Measurements from ENCODE around the gene PRMT7.

PRMT7 gene

DNA sequence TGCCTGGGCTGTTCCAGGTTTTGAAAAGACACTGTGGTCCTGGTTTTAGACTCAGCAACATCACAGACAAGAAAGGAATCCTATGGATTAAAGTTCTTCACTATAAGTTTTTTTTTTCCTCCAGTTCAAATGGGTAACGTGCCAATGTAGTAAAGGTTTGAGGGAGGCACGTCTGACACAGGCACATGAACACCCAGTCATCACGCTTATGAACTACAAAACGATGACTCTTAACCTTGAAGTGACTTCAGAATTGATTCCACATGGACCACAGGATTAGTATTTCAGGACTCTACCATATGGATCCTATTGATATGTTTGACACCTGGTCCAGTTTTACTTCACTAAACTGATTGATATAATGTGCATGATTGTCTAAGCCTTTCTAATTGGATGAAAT, 2.3 kb downstream of the PRMT7 start:
- no peak for DNase-seq

DNA sequence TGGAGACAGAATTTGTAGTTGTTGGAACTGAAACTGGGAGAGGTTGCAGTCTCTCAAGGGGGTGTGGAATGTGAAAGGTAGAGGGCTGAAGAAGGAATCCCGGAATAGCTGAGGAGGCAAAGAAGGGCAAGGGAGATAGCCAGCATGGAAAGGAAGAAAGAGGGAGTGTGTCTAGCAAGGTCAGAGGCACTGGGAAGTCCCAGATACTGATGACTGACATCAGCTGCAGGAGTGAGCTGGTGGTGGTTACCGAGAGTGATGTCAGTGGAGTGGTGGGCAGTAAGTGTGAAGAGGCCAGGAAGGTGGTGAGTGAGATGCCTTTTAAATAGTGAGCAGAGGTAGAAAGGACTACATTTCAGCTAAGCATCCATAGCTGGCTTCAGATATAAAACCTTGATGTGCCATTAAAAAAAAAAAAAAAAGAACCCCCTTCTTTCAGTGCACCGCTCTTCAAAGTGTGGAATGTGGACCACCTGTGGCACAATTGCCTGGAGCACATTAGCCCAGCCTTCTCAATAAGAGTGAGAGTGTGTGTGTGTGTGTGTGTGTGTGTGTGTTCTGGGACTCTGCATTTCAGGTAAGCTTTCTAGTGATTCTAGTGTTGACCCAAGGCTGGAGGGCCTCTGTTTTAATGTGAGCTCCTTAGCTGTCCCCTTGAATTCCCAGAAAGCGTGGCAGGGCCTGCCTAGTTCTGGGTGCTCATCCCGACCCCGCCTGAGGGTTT, 8.5 kb downstream of the PRMT7 start:
- DNase-seq: no peak

DNA sequence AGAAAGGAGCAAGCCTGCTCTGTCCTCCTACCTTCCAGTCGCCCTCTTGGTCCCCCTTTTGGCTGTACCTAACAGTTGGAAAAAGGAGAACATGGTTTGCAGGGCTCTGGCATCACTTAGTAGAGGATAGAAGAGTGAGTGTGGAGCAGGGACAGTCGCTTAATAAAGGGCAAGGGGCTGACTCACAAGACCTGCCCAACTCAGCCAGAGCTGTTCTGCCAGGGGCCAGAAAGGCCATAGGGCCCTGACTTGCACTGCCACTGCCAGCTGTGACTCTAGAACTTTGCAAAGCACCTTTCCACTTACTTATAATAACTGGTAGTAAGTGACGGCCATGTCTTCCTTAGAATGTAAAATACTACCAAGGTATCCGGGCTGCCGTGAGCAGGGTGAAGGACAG, 13.5 kb downstream of the PRMT7 start:
- no peak for DNase-seq

DNA sequence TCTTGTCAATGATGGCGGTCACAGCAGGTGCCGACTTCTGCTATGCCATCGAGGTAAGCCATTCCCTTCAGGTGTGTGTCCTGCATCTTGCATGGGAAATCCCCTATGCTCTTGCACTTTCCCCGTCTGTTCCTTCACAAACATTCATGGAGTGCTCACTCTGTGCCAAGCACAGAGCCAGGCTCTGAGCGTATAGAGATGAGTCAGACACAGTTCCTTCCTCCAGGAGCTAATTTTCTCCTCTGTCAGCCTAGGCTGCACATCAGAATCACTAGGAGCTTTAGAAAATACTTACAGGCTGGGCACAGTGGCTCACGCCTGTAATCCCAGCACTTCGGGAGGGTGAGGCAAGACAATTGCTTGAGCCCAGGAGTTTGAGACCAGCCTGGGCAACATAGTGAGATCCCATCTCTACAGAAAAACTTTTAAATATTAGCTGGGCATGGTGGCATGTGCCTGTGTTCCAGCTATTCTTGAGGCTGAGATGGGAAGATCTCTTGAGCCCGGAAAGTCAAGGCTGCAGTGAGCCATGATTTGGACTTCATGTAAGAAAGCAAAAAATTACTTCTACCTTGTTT, 14.1 kb downstream of the PRMT7 start:
- DNase-seq: no peak

DNA sequence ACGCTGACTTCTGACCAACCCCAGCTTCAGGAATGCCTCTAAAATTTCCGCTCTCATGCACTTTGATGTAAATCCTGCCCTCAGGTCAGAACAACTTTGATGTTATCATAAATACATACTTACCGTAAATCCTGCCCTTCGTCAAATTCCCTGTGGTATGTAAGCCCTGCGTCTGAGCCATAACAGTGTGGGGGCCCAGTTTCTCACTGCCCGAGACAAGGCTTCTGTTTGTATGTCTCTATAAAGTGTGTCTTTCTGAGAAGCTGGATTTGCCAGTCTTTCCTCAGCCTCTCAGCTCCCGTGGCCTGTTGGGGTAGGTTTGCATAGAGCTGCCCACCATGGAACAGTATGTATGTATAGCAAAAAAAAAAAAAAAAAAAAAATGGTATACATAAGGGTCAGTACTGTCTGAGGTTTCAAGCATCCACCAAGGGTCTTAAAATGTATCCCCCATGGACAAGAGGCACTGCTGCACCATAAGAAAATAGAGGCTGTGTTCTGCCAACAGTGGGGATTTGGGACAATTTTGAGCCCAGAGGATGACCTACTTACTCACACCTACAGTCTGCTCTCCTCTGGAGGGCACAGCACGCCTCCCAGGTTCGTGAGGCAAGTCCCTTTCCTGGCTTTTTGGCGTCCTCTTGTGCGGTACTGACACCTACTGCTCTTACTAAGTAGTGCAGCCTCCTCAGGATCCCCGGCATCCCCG, 17.5 kb downstream of the PRMT7 start:
- peak; percentile 57 to 84 (median 74) for DNase-seq

DNA sequence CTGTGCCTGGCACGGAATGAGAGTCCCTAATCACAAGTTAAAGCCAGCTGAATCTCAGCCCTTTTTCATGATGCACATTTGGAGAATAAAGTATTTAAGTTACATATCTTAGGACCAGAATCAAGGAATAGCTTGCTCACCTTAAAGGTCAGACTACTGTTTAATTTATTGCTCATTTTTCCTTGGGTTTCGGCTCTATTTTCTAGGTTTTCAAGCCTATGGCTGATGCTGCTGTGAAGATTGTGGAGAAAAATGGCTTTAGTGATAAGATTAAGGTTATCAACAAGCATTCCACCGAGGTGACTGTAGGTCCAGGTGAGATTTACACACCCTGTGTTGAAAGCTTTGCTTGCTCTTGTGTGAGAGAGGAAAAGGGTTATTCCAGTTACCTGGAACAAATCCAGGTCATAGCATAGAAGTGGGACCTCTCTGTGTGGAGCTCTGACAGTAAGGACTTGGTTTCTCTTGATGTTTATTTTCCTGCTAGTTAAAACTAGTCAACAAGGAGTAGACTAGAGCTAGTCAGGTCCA, 18.1 kb downstream of the PRMT7 start:
- DNase-seq: no peak

DNA sequence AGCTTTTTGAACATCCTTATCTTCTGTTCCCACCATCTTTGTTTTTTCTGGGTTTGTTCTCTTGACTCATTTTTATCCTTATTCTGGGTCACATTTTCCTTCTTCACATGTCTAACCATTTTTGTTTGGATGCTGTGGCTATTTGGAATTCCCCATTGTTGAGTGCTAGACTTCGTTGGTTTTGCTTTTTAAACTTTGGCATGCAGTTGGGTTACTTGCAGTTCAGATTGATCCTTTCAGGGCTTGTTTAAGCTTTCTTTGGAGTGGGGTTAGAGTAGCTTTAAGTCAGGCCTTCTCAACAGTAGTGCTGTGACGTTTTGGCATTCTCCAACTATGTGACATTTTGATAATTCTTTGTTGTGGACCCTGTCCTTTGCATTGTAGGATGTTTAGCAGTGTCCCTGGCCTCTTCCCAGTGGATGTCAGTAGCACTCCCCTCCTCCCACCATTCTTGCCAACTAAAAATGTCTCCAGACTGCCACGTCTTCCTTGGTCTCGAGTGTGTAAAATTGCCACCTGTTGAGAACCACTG, 21.1 kb downstream of the PRMT7 start:
- DNase-seq: no peak

DNA sequence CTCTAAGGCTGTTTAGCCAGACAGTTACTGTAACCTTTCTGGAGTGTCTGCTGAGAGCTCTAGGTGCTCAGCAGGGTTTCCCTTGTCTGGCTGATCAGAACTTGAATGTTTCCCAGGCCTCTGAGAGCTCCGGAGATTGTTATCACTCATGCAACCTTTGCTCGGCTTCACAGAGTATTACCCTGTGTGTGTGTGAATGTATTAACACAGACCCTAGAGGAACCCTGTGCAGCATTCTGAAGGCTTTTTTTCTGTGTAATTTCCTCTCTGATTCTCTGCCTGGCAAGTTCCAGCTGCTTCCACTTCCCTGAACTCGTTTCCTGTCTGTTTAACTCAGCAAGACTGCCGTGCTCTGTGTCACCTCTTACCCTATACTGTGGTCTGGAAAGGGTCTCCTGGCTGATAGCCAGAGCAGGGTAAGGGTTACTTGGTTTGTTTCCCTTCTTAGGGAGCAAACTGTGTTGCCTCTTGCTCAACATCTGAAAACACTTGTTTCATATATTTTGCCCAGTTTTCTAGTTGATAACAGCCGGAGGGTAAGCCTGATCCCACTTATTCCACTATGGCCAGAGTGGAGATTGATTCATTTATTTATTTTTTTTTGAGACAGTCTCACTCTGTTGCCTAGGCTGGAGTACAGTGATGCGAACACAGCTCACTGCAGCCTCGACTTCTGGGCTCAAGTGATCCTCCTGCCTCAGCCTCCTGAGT, 21.7 kb downstream of the PRMT7 start:
- DNase-seq: no peak

DNA sequence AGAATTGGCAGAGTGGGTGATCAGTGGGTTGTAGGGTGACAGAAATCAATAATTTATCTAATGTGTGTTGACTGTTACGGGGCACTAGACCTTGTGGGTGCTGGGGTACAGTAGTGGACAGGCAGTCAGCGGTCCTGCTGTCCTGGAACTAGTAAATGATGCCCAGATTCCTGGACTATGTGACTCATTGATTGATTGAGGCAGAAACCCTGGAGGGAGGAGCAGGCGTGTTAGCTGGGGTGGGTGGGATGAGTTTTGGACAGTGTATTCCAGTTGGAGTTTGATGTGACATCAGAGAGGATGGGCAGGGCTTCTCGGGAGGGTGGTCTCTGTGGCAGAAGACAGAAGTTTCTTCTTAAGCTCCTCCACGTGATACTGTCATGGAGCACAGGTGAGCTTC, 24.4 kb downstream of the PRMT7 start:
- DNase-seq: no peak

DNA sequence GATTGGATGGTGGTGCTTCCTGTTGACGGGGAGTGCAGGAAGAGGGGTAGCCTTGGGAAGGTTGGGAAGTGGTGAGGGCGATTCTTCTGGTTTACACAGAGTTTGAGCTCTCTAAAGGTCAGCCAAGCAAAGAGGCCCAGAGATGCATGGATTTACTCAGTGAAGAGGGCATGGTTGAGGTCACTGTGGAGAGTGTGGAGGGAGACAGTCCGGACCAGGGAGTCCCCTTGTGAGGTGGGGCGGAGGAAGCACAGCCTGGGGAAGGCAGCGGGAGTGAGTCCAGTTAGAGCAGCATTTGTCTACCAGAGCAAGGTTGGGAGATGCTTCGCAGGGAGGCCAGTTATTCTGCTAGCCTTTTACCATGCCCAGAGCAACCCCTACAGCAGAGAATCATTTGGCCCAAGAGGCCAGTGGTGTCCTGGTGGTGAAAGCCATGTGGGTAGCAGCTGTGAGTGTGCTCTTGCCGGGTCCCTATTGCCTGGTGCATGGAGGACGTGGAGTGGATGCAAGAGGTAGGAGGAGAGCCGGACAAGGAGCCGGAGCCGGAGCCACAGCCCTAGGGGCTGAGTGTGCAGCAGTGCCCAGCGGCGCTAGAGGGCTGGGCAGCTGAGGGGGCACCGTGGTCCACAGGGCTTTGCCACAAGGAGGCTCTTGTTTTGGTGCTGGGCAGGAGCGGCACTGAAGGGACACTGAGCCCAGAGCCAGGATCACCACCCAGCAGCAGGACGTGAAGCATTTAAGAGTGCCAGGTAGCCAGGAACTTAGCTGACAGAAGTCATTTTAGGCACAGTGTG, 27.7 kb downstream of the PRMT7 start:
- no peak for DNase-seq

DNA sequence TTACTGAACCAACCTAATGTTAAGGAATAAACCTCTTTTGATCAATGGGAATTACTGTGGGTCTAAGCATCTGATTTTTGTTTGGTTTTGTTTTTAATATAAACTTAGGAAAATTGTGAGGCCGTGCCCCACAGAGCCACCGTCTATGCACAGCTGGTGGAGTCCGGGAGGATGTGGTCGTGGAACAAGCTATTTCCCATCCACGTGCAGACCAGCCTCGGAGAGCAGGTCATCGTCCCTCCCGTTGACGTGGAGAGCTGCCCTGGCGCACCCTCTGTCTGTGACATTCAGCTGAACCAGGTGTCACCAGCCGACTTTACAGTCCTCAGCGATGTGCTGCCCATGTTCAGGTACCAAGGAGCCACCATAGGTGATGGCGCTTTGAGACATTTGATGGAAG, 28.4 kb downstream of the PRMT7 start:
- DNase-seq: no peak

DNA sequence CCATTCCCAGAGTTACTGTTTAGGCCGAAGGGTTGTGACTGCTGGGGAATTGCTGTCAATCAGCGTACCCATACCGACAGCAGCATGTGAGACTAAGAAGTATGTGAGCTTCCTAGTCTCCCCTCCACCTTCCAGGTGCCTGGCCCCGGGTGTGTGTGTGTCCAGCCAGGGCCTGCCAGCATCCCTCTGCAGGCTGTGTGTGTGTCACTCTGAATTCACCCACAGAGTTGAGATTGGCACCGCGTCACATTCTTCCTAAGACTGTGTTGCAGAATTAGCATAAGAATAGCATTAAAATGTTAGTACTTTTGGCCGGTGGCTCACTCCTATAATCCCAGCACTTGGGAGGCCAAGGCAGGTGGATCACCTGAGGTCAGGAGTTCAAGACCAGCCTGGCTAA, 31.8 kb downstream of the PRMT7 start:
- no peak for DNase-seq

DNA sequence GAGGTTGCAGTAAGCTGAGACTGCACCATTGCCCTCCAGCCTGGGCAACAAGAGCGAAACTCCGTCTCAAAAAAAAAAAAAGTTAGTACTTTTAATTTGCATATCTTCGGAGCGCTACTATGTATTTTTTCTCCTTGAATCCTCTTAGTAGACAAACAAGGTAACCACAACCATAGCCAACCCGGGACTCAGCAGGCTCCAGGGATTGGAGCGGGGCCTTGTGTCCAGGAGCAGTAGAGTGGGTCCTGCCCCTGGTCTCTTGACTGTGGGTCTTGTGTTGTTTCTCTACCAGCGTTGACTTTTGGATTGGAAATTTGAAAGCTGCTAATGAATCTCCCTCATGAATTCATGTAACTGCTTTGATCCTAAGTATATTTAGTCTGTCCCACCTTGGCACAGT, 32.3 kb downstream of the PRMT7 start:
- no peak for DNase-seq

DNA sequence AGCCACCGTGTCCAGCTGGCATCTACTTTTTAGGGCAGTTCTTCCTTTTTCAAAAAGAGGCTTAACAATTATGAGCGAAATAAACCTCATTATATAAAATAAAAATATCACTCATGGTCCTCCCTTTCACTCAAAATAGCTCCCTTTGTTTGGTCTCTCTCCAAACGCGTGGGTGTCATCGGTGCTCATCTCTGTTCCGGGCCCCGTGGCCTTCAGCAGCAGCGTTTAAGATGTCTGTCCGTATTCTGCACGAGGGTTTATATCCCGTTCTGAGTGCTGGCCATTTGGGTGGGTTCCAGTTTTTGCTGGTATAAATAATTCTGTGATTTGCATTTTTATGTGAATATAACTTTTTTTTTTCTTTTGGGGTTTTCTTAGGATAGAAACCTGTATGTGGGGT, 33.4 kb downstream of the PRMT7 start:
- DNase-seq: no peak

DNA sequence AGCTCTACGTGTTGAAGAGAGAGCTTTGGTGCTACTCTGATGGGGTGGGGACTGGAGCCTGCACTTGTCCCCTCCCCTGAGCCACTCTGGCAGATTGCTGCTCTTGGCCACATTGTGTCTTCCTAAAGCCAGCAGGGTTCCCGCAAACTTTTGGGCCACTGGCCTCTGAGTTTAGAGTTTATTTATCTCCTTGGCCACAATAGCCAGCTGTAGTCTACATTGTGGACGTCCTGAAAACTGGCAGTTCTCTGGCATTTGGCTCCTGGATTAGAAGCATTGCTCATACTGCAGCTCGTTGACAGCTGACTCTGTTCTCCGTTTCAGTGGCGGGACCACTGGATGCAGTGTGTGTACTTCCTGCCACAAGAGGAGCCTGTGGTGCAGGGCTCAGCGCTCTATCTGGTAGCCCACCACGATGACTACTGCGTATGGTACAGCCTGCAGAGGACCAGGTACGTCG, 34.6 kb downstream of the PRMT7 start:
- DNase-seq: no peak

DNA sequence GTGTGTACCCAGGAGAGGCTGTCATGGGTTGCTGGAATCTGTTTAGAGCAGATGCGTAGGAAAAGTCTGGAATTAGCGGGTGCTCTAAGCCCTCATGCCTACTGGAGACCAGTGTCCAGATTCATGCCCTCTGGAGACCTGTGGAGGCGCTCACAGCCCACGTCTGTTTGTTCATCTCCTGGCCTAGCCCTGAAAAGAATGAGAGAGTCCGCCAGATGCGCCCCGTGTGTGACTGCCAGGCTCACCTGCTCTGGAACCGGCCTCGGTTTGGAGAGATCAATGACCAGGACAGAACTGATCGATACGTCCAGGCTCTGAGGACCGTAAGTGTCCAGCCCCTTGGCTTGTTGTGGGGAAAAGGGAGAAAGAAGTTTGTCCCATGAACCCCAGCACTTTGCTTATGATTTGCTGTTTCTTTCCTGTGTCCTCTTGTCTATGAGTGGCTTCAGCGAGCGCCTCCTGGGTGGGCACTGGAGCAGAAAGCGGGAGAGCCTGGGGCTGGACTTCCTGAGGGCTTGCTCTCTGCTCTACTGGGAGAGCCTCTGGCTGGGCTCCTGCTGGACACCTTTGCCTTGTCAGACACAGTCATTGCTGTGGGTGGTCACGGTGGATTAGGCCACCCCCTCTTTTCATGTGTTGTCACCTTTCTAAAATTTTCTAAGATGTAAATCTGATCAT, 35.3 kb downstream of the PRMT7 start:
- no peak for DNase-seq

DNA sequence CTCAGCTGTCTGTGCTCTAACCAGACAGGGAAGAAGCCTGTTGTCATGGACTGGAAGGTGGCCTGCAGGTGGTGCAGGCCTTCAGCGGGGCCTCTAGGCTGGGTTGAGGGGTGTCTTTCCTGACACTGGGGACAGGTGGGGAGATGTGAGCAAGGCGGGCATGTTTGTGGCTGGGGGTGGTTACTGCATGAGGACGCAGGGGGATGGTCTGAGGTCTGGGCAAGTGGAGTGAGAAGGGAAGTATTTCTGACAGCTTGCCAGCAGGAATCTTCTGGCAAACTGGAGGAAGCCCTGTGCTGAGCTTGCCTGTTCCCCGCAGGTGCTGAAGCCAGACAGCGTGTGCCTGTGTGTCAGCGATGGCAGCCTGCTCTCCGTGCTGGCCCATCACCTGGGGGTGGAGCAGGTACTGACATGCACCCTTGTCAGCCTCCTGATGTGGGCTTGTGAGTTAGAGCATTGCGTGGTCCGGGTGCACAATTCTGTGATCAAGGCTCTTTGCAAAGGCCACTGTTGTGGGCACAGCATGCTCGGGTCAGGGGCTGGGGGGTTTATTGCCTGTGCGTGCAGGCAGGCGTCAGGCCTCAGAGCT, 36.2 kb downstream of the PRMT7 start:
- DNase-seq: no peak

DNA sequence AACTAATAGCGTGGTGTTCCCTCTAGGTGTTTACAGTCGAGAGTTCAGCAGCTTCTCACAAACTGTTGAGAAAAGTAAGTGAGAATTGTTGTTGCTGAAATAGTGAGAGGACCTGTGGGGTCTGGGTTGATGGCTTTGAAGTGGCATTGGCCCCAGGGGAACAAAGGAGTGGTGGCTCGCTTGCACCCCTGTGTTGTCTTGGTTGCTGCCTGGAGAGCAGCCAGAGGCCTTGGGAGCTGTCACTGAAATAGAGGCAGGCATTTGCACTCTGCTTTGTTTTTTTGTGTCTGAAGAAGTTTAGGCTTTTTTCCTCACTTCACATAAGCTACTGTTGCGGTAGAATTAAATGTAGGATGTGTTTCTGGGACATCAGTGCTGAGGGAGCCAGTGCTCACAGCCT, 36.8 kb downstream of the PRMT7 start:
- no peak for DNase-seq

DNA sequence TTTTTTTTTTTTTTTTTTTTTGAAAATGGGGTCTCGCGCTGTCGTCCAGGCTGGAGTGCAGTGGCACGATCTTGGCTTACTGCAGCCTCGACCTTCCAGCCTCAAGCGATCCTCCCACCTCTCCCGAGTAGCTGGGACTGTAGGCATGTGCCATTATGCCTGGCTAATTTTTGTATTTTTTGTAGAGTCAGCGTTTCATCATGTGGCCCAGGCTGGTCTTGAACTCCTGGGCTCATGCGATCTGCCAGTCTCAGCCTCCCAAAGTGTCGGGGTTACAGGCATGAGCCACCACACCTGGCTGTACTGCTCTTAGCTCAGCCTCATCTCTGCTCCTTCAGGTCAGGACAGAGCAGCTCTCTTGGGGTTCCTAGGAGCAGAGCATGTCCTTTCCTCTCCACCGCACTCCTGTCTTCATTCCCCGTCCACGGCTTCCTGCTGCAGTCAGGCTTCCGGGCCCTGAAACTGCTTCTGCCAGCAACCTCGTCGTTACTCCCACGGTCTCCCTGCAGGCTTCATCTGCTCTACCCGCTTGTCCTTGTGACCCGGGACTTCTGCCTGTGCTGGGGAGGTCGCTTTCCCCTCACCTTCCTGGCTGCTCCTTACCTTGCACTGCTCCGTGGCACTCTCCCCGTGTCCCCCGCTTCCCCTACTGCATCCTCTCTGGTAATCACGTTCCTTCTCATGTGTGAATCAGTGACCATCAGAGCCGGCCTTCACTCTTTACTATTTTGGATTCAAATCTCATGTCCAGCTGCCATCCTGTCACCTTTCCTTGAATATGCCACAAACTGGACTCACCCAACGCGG, 38.0 kb downstream of the PRMT7 start:
- DNase-seq: no peak

DNA sequence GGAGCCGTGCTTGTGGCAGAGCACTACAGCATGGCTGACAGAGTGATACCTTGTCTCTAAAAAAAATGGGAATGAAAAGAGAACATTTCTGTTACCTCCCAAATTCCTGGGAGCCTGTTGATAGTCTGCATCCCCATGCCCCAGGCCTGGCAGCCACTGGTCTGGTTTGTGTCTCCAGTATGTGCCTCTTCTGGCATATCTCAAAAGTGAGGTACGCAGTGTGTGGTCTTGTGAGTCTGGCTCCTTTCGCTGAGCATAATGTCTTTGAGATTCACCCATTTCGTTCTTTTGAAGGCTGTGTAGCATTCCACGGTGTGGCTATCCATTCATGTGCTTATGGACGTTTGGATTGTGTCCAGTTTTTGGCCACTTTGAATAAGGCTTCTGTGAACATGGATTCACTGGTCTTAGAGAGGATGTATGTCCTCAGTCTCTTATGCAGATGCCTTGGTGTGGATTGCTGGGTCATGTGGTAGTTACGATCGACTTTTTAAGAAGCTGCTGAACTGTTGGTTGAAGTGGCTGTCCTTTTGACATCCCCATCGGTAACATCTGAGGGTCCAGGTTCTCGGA, 39.1 kb downstream of the PRMT7 start:
- no peak for DNase-seq

Data from stimulated activated naive CD4-positive, alpha-beta T cell (primary cell).